Measurements from ENCODE around the gene NT5C2.
"Not testable (repeated sequence)": the region's sequence is repeated elsewhere in the genome, so short reads cannot be mapped to it uniquely, and the experiment has no call there.

The NT5C2 gene

GRCh38 chr10:103157246-103157645 lies 35.8 kb downstream of the NT5C2 start:
- no peak for DNase-seq (ENCODE audit: low spot score)

DNA sequence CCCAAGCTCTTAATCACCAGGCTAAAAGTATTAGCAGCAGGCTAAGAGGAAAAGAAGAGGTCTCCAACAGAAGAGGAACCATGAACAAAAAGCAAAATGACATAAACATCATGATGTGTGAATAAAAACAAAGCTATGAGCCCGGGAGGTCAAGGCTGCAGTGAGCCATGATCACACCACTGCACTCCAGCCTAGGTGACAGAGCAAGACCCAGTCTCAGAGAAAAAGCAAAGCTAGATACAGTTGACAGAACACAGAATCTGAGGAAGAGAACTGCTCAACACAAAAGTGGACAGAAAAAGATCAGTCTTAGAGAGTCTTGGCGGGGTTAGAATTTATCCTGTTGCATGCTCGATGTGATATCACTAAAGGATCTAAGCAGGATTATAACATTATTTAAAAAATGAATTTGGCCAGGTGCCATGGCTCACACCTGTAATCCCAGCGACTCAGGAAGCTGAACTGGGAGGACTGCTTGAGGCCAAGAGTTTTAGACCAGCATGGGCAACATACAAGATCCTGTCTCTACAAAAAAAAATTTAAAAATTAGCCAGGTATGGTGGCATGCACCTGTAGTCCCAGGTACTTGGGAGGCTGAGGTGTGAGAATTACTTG lies 37.5 kb downstream of the NT5C2 start:
- DNase-seq (ENCODE audit: low spot score), result no peak

DNA sequence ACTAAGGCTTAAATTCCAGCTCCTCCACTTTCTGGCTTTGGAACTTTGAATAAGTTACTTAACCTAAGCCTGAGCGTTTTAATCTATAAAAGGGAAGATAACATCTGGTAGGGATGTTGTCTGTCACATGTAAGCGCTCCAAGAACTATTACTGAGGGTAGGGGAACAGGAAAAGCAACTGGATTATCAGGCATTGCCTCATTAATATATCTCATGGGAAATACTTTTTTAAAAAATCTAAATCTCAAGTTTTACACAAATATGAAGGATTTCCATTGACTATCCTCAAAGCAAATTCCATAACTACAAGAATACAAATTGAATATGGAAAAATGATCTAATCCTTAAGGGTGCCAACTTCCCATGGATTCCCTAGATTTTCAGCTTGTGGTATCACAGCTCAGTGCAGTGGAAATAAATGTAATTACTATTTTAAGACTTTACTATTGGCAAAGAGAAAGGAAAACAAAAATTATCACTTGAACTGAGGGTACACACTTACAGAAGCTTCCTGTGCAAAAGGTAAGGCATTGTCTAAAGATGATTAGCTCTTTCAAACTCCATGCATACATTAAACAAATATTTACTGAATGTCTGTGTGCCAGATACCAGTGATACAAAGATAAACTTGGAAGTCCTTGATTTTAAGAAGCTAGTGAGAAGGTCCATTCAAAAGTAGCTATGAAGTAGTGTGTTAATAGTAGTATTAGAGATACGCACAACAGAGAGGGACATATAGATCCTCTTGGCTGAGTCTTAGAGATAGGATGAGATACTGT lies 38.4 kb downstream of the NT5C2 start:
- DNase-seq (ENCODE audit: low spot score), result peak; percentile 16

DNA sequence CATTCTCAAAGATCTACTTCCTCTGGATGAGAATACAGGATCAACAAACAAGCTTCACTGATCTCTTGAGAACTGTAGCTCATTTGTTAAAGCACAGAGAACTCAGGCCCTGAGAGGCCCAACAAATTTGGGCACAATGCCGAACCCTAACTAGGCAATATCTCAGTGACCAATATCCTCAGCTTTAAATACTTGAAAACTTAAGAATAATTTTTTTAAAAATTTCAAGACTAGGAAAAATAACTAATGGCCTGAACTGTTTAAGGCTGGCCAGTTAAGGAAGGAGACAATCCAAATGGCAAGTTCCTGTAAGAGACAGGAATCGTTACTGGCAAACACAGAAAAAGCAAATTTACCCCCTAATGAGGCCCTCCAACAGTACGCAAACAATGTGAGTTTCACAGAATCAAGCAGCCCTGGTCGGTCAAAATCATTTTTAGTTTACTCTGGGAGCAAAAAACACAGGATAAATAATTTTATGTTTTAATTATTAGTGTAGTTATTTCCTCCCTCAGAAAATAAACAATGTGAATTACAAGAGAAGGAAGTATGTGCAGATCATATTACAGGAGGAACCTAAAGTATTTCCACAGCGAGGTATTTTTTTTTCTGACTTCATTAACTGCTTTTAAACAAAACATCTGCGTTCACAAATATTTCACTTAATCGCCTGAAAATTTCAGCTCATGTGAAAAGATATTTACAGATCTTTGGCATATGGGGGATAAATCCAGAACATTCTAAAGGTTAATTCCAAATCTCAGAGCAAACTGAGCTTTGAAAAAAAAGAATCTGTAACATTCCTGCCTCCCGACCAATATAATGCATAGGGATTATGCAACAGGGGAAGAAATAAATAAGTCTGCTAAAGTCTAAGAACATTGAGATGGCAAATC lies 39.5 kb downstream of the NT5C2 start:
- DNase-seq (ENCODE audit: low spot score), result no peak

DNA sequence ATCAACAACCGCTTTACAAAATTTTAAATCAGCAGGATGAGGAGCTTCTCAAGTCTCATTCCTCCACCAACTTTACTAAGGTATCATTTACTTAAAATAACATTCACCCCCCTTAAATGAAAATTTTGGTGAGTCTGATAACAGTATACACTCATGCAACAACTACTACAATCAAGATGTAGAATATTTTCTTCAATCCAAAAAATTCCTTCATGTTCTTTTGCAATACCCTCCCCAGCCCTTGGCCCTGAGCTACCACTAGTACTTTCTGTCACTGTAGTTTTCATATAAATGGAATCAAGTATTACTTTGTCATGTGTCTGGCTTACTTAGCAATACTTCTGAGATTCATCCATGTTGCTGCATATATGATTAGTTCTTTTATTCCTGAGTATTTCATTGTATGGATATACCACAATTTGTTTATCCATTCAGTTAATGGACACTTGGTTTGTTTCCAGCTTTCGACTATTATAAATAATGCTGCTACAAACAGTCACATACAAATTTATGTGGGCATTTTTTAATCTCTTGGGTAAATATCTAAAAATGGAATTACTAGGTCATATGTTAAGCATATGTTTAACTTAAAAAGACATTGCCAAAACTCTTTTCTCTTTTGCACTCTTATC lies 43.0 kb downstream of the NT5C2 start:
- DNase-seq (ENCODE audit: low spot score), result no peak

GRCh38 chr10:103147645-103148044 lies 45.4 kb downstream of the NT5C2 start:
- no peak for DNase-seq (ENCODE audit: low spot score)

GRCh38 chr10:103145860-103146466 lies 47.1 kb downstream of the NT5C2 start:
- DNase-seq (ENCODE audit: low spot score), result peak; percentile 59

- peak; percentile 22 for DNase-seq (ENCODE audit: low spot score)
These were observed 48.0 kb downstream of the NT5C2 start for GRCh38 chr10:103145046-103145445.

GRCh38 chr10:103144041-103144440 lies 49.0 kb downstream of the NT5C2 start:
- DNase-seq (ENCODE audit: low spot score), result no peak

DNA sequence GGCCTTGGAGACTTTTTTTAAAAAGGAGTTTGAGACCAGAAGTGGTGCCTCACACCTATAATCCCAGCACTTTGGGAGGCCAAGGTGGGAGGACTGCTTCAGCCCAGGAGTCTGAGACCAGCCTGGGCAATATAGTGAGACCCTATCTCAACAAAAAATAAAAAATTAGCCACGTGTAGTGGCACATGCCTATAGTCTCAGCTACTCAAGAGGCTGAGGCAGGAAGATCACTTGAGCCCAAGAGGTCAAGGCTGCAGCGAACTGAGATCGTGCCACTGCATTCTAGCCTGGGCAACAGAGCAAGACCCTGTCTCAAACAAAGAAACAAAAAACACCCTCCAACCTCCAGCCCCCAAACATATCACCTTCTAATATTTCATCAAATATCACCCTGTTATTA lies 49.4 kb downstream of the NT5C2 start:
- not testable (repeated sequence) for DNase-seq (ENCODE audit: low spot score)

DNA sequence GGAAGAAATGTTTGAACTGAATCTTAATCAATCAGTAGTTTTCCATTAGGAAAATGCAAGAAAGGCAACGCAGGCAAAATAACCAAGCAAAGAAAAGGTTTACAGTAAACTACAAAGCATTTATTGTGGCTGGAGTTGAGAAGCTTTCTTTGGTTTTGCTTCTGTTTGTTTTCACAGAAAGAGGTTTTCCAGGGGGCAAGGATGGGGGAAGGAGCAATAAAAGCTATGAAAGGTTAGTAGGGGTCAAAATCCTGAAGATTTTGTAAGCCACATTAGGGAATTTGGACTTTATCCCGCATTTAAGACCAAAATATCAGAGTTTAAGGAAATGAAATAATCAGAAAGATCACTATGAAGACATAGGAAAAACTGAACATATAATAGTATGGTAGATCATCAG lies 51.1 kb downstream of the NT5C2 start:
- no peak for DNase-seq (ENCODE audit: low spot score)

GRCh38 chr10:103140469-103140868 lies 52.6 kb downstream of the NT5C2 start:
- no peak for DNase-seq (ENCODE audit: low spot score)

DNA sequence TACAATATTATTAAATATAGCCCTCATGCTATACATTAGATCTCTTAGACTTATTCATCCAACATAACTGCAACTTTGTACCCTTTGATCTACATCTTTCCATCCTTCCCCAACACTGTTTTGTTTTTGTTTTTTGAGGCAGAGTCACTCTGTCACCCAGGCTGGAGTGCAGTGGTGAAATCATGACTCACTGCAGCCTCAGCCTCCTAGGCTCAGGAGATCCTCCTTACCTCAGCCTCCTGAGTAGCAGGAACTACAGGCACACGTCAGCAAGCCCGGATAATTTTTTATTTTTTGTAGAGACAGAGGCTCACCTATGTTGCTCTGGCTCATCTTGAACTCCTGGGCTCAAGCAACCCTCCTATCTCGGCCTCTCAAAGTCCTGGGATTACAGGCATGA lies 53.3 kb downstream of the NT5C2 start:
- no peak for DNase-seq (ENCODE audit: low spot score)

GRCh38 chr10:103135168-103135567 lies 57.9 kb downstream of the NT5C2 start:
- DNase-seq (ENCODE audit: low spot score), result not testable (repeated sequence)

- DNase-seq (ENCODE audit: low spot score), result no peak
These were observed 62.2 kb downstream of the NT5C2 start for GRCh38 chr10:103130910-103131309.

- DNase-seq (ENCODE audit: low spot score), result not testable (repeated sequence)
These were observed 62.9 kb downstream of the NT5C2 start for GRCh38 chr10:103130180-103130579.

- DNase-seq (ENCODE audit: low spot score), result no peak
These were observed 65.8 kb downstream of the NT5C2 start for GRCh38 chr10:103127241-103127640.

DNA sequence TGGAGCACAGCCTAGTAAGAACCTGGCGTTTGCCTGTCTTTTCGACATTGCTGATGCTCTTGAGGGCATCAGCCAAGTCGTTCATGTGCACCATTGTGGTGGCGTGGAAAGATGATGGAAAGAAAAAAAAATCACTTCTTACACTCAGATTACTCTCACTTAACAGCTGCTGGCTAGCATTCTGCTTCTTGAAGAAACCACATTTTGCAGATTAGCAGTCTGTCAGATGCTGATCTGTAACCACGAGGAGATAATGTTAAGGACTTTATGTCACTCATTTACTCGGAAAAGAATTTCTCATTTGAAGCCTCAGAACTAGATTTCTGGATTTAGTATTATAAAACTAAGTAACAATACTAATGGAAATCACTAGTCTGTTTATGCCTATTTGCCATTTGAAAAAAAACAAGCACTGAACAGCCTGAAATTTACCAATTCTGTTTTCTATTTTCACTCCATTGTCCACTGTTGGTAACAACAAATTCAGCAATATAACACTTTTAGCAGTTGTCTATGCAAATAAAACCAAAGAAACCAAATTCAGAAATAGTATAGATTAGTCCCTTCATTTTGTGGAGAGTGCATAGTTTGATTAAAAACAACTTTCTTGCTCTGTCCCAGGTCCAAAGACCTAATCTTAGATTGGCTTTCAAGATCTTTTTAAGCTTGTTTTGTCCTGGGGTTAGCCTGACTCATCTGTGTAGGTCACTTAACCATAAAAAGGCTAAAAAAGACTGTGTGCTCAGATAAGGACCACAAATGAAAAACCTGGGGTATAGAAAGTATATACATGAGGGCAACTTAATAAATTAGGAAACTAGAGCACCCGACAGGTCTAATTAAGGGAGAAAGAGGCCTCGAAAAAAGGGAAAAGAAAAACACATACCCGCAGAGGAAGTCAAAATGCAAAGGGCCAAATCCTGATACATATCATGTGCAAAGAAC lies 67.5 kb downstream of the NT5C2 start:
- no peak for DNase-seq (ENCODE audit: low spot score)

- DNase-seq (ENCODE audit: low spot score), result no peak
These were observed 68.5 kb downstream of the NT5C2 start for GRCh38 chr10:103124420-103125096.

All from AG20443 (cell line).